Measurements from ENCODE around the gene TOMM40.
A peak's percentile ranks its signal among the peaks of the same experiment; 100 is the strongest.
"Not testable (repeated sequence)": the region's sequence is repeated elsewhere in the genome, so short reads cannot be mapped to it uniquely, and the experiment has no call there.

The TOMM40 gene

GRCh38 chr19:44891016-44891882 is at the start of gene TOMM40:
TOMM40 (plus strand) TSS chr19:44891254; CDS start chr19:44891416, 162 bp downstream.
- peak within 1 kb of the TSS; percentile 72 to 97 (median 87) for H3K4me3 ChIP-seq
- peak within 1 kb of the TSS in 20 of 21 experiments; percentile 79 to 97 (median 90) for H3K27ac ChIP-seq

GRCh38 chr19:44845286-44845611 is 45.8 kb upstream of the TOMM40 start:
- Histone ChIP-seq H3K27ac (peak overlapping the region in 12 of 21 experiments; percentile 5 to 97 (median 69)), H3K4me3 (peak overlapping the region; percentile 72 to 94 (median 89))

- Histone ChIP-seq H3K27ac (peak within 1 kb of the TSS; percentile 90 to 100 (median 96)), H3K4me3 (peak within 1 kb of the TSS; percentile 72 to 94 (median 89))
Observed at GRCh38 chr19:44845612-44846454, 45.2 kb upstream of the TOMM40 start, which contains the start of gene NECTIN2. NECTIN2 (plus strand) TSS chr19:44846297; CDS start chr19:44846526, 229 bp downstream.

GRCh38 chr19:44846455-44847143 is 44.5 kb upstream of the TOMM40 start:
- Histone ChIP-seq H3K27ac (peak overlapping the region; percentile 90 to 100 (median 96)), H3K4me3 (peak overlapping the region; percentile 72 to 94 (median 89))

GRCh38 chr19:44847144-44848035 is 43.7 kb upstream of the TOMM40 start:
- Histone ChIP-seq H3K27ac (peak overlapping the region; percentile 90 to 100 (median 96)), H3K4me3 (peak overlapping the region; percentile 72 to 94 (median 89))

- Histone ChIP-seq H3K4me3 (peak overlapping the region; percentile 72 to 94 (median 89)), H3K27ac (peak overlapping the region in 20 of 21 experiments; percentile 90 to 100 (median 96))
Observed at GRCh38 chr19:44848036-44848811, 42.8 kb upstream of the TOMM40 start.

- peak overlapping the region in 3 of 7 experiments; percentile 8 to 90 (median 77) for H3K4me3 ChIP-seq
- H3K27ac ChIP-seq = peak overlapping the region in 17 of 21 experiments; percentile 8 to 100 (median 95)
Observed at GRCh38 chr19:44848812-44849447, 42.1 kb upstream of the TOMM40 start.

GRCh38 chr19:44850641-44851109 is 40.4 kb upstream of the TOMM40 start:
- no peak overlapping the region for H3K4me3 ChIP-seq
- H3K27ac ChIP-seq = peak overlapping the region in 3 of 21 experiments; percentile 3 to 58 (median 9)

GRCh38 chr19:44851427-44851826 is 39.6 kb upstream of the TOMM40 start:
- Histone ChIP-seq H3K4me3 (no peak overlapping the region), H3K27ac (peak overlapping the region in 1 of 21 experiments; percentile 3)

GRCh38 chr19:44855606-44856005 is 35.4 kb upstream of the TOMM40 start:
- Histone ChIP-seq H3K27ac (peak overlapping the region in 1 of 21 experiments; percentile 37), H3K4me3 (no peak overlapping the region)

GRCh38 chr19:44856421-44857083 is 34.5 kb upstream of the TOMM40 start:
- Histone ChIP-seq H3K4me3 (no peak overlapping the region), H3K27ac (peak overlapping the region in 10 of 21 experiments; percentile 16 to 66 (median 38))

GRCh38 chr19:44857837-44858236 is 33.2 kb upstream of the TOMM40 start:
- Histone ChIP-seq H3K4me3 (no peak overlapping the region), H3K27ac (peak overlapping the region in 1 of 21 experiments; percentile 17)

GRCh38 chr19:44861576-44861975 is 29.5 kb upstream of the TOMM40 start:
- not testable (repeated sequence) for H3K27ac ChIP-seq, H3K4me3 ChIP-seq

- H3K4me3 ChIP-seq = no peak overlapping the region
- H3K27ac ChIP-seq = no peak overlapping the region
Observed at GRCh38 chr19:44863990-44864389, 27.1 kb upstream of the TOMM40 start.

GRCh38 chr19:44865196-44865767 is 25.8 kb upstream of the TOMM40 start:
- H3K27ac ChIP-seq = peak overlapping the region in 1 of 21 experiments; percentile 17

GRCh38 chr19:44866664-44867063 is 24.4 kb upstream of the TOMM40 start:
- Histone ChIP-seq H3K27ac (peak overlapping the region in 2 of 21 experiments; percentile 13 to 28), H3K4me3 (no peak overlapping the region)

More at GRCh38 chr19:44865196-44865767, 25.8 kb upstream of the TOMM40 start:
- no peak overlapping the region for H3K4me3 ChIP-seq

All from skin epidermis (tissue), 12 donors.